ENCODE results near the gene MFAP2. TPM values are rescaled to one million over a fixed set of nuclear protein-coding genes. Genes with fewer than 3 reads are reported as not detected.

Gene MFAP2
- total RNA-seq, 2 donors from 2014 or later, result not detected

DNA sequence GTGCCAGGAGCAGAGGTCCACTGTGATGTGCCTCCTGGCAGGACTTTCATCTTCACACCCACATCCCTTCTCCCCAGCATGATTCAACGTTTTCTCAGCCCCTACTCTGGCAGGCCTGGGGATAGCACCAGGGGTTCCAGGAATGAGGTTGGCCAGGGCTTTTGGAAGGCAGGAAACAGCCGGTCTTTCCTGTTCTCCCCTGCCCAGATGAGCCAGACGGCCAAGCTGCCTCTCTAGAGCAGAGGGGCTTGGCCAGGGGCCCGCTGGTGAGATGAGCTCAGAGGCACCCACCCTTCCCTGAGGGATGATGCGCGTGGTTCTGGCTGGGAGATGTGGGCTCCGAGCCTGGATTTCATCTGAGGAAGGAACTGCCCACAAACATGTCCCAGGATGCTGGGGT, 4.3 kb upstream of the MFAP2 start:
- no peak for ATAC-seq
- Mint-ChIP-seq H3K27me3 (peaks cover 19% of the 10 kb centered on the region), H3K36me3 (ENCODE audit: low read depth) (peaks cover 5% of the 10 kb centered on the region), H3K4me1 (peaks cover 13% of the 10 kb centered on the region), H3K4me3 (no peak overlapping the region), H3K27ac (no peak overlapping the region)
- no peaks in the 10 kb centered on the region for H3K9me3 ChIP-seq (ENCODE audit: control insufficient read depth, low read length, poor library complexity, severe bottlenecking)
- DNase-seq, result no peak

DNA sequence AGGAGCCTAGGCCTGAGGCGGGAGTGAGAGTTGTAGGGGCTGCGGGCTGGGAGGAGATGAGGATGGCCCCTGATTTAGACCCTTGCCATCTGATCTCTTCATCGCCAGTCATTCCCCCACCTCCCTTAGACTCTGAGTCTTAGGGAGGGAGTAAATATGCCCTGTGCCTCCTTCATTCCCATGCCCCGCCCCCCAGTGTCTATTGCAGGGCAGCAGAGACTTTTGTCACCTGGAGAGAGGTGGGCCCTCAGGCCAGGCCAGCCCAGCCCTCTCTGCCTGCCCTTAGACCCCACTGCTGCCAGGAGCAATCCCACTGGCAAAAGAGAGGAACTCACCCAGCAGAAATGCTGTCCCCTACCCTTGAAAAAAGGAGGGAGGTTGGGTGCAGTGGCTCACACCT, 3.2 kb upstream of the MFAP2 start:
- no peak for ATAC-seq
- H3K27ac Mint-ChIP-seq, result no peak overlapping the region
- peaks cover 19% of the 10 kb centered on the region for H3K27me3 Mint-ChIP-seq
- no peak overlapping the region for H3K4me3 Mint-ChIP-seq
- DNase-seq, result no peak
- H3K9me3 ChIP-seq (ENCODE audit: control insufficient read depth, low read length, poor library complexity, severe bottlenecking), result no peaks in the 10 kb centered on the region
- H3K36me3 Mint-ChIP-seq (ENCODE audit: low read depth), result peaks cover 5% of the 10 kb centered on the region
- H3K4me1 Mint-ChIP-seq, result peaks cover 13% of the 10 kb centered on the region

DNA sequence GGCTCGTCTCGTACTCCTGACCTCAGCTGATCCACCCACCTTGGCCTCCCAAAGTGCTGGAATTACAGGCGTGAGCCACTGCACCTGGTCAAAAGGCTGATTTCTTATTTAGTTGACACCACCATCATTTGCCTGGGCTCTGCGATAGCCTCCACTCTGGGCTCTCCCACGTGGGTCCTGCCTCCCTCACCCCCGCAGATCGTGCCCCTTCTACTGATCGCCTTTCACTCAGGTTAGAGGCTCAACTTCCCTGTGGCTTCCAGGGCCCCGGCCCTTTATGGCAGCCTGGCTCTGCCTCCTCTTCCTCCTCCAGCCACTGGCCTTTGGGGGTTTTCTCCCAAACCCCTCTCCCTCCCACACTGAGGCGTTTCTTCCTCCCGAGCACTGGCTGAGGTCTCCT, 2.5 kb upstream of the MFAP2 start:
- H3K36me3 Mint-ChIP-seq (ENCODE audit: low read depth), result peaks cover 5% of the 10 kb centered on the region
- no peak overlapping the region for H3K4me3 Mint-ChIP-seq
- DNase-seq, result no peak
- no peak for ATAC-seq
- no peak overlapping the region for H3K27ac Mint-ChIP-seq
- no peaks in the 10 kb centered on the region for H3K9me3 ChIP-seq (ENCODE audit: control insufficient read depth, low read length, poor library complexity, severe bottlenecking)
- H3K4me1 Mint-ChIP-seq, result peaks cover 13% of the 10 kb centered on the region
- peaks cover 19% of the 10 kb centered on the region for H3K27me3 Mint-ChIP-seq

DNA sequence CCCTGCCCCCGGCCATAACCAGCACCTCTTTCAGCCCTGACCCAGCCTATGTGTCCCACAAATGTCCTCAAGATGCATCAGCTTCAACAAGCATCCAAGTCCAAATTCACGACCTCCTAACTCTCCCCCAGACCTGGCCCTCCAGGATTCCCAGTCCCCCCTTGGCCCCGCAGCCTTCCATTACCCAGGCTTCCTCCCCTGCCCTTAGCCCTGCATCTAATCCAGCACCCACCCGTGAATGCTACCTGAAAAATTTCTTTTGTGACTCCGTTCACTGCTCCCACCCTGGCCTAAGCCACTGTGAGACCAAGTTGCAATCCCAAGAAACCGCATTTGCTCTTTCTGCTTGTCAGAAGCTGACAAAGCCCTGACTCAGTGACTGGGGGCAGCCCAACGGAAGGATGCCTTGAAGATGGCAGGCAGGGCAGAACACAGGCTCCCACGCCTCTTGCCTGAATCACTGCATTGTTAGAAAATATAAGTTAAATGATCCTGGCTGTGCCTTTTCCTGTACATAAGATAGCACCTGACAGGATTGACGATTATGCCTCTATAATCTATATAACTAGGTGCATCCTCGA, 939 bp upstream of the MFAP2 start:
- Mint-ChIP-seq H3K4me3 (peak overlapping the region; percentile 93), H3K36me3 (ENCODE audit: low read depth) (peaks cover 5% of the 10 kb centered on the region), H3K27ac (peak overlapping the region; percentile 75), H3K4me1 (peaks cover 13% of the 10 kb centered on the region), H3K27me3 (peaks cover 19% of the 10 kb centered on the region)
- DNase-seq (no peak), ATAC-seq (no peak)
- H3K9me3 ChIP-seq (ENCODE audit: control insufficient read depth, low read length, poor library complexity, severe bottlenecking), result no peaks in the 10 kb centered on the region

DNA sequence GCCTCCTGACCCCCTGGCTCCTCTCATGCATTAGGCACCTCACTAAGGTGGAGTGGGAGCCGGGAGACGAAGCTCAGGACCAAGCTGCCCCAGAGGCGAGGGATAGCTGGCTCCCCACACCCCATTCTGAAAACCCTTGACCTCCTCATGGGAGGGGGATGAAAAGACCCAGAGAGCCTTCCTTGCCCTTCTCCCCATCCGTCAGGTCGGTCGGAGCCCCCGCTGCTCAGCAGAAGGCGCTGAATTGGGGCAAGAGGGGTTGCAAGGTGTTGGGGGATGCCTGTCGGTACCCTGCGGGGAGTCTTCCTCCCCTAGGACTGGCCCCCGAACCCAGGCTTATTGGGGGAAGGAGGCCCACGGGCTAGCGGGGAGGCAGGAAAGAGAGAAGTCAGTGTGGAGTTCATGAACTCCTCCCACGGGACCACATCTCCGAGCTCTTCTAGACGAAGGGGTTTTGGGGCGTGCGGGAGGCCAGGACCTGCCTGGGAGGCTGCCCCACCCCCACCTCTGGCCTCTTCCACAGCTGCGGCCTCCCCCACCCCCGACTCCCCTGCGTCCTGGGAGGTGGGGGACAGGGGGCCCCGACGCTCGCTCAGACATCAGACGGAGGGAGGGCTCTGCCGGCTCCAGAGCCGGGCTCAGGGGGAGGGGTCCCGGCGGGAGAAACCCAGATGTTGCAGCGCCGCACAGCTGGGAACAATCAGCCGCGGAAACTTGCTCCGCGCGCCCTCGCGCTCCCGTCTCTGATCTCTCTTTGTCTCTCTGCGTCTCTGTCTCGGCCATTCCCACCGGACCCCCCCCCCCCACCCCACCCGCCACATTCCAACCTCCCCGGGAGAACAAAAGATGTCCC, 719 bp downstream of the MFAP2 start:
- peaks cover 19% of the 10 kb centered on the region for H3K27me3 Mint-ChIP-seq
- H3K36me3 Mint-ChIP-seq (ENCODE audit: low read depth), result peaks cover 5% of the 10 kb centered on the region
- peak overlapping the region; percentile 78 for H3K4me3 Mint-ChIP-seq
- no peaks in the 10 kb centered on the region for H3K9me3 ChIP-seq (ENCODE audit: control insufficient read depth, low read length, poor library complexity, severe bottlenecking)
- DNase-seq (no peak), ATAC-seq (no peak)
- no peak overlapping the region for H3K27ac Mint-ChIP-seq
- H3K4me1 Mint-ChIP-seq, result peaks cover 14% of the 10 kb centered on the region

DNA sequence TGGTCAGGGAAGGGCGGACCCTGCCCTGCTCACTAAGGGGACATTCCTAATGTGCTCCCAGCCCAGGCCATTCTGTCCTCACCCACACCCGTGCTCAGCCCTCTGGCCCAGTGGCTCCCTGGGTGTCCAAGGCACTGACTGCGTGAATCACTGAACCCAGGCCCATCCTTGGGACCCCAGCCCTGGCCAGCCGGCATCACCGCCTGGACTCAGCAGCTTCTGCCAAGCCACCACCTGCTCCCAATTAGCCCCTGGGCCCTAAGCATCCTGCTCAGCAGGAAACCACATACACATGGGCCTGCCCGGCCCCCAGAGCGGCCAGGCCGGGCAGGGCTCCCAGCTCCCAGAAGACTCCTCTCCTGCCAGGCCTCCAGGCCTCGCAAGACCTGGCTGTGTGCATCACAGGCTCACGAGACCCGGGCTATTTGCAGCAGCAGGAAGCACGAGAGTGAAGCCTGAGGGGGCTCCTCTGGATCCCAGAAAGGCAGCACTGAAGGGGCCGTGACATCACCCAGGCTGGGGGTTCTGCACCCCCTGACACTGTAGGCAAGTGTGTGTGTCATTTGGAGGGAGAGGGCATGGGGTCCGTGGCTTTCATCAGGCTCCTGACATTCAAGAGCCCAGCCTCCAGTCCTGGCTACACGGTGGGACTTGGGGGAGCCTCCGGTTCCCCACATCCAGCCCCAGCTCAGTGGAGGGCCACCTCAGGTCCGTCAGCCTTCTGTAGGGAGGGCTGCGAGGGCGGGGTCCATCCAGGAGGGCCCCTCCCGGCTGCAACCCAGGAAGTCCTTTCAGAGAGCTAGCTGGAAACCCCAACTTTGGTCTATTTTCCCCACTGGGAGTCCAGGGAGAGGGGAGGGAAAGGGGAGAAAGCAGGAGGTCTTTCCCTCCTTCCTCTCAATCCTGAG, 1.6 kb downstream of the MFAP2 start:
- Mint-ChIP-seq H3K27me3 (peaks cover 19% of the 10 kb centered on the region), H3K27ac (no peak overlapping the region), H3K36me3 (ENCODE audit: low read depth) (peaks cover 5% of the 10 kb centered on the region), H3K4me3 (peak overlapping the region; percentile 78), H3K4me1 (peaks cover 14% of the 10 kb centered on the region)
- DNase-seq (no peak), ATAC-seq (no peak)
- no peaks in the 10 kb centered on the region for H3K9me3 ChIP-seq (ENCODE audit: control insufficient read depth, low read length, poor library complexity, severe bottlenecking)

DNA sequence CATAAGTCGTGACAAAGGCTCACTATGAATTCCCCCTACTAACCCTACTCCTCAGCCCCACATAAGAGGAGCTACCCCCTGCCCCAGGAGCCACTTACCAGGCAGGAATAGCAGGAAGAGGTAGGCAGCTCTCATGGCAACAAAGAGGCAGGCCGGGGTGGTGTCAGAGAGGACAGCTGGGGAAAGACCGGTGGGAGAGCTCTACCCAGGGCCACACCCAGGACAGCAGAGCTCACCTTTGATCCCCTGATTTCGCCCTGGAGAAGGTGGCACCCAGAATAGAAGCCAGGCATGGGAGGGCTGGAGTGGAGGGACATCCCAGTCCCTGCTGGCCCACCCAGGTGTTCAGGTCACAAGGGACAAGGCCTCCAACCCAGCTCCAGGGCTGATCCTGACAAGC, 2.3 kb downstream of the MFAP2 start:
- Mint-ChIP-seq H3K36me3 (ENCODE audit: low read depth) (peaks cover 2% of the 10 kb centered on the region), H3K4me1 (peaks cover 13% of the 10 kb centered on the region), H3K27ac (no peak overlapping the region), H3K4me3 (no peak overlapping the region), H3K27me3 (peaks cover 14% of the 10 kb centered on the region)
- ATAC-seq (no peak), DNase-seq (no peak)
- H3K9me3 ChIP-seq (ENCODE audit: control insufficient read depth, low read length, poor library complexity, severe bottlenecking), result no peaks in the 10 kb centered on the region

DNA sequence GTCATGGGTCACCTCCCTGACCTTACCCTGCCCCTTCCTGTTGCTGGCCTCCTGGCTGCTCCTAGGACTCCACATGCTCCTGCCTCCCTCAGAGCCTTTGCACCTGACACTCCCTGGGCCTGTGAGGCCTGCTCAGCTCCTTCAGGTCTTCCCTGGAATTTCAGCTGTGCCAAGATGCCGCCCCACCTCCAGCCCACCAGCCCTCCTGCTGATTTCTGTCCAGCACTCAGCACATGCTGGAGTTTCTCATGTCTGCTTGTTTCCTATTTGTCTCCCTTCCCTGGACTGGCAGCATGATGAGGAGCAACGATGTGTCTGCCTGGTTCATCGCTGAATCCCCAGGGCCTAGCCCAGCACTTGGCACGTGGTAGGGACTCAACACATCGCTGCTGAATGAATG, 3.0 kb downstream of the MFAP2 start:
- Mint-ChIP-seq H3K36me3 (ENCODE audit: low read depth) (peaks cover 2% of the 10 kb centered on the region), H3K27me3 (peaks cover 10% of the 10 kb centered on the region), H3K4me3 (no peak overlapping the region), H3K27ac (no peak overlapping the region), H3K4me1 (peaks cover 13% of the 10 kb centered on the region)
- ATAC-seq (no peak), DNase-seq (no peak)
- no peaks in the 10 kb centered on the region for H3K9me3 ChIP-seq (ENCODE audit: control insufficient read depth, low read length, poor library complexity, severe bottlenecking)

DNA sequence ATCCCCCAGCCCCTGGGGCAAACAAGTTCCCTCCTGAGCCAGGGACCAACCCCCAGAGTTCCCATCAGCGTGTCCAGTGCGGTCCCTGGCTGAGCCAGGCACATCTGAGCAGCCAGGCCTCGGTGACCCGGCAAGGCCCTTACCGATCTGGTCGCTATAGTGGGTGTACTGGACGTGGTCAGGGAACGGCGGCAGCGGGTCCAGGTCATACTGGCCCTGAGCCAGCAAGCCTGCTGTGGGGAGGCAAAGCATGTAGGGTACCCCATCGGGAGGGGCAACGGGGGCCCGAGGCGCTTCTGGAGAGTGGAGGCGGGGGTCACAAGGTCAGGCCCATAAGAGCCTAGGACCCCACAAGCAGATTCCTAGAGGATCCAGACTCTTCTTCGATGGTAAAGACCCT, 3.5 kb downstream of the MFAP2 start:
- no peak for ATAC-seq
- DNase-seq, result no peak
- no peak overlapping the region for H3K27ac Mint-ChIP-seq
- H3K9me3 ChIP-seq (ENCODE audit: control insufficient read depth, low read length, poor library complexity, severe bottlenecking), result no peaks in the 10 kb centered on the region
- H3K27me3 Mint-ChIP-seq, result peaks cover 10% of the 10 kb centered on the region
- peaks cover 2% of the 10 kb centered on the region for H3K36me3 Mint-ChIP-seq (ENCODE audit: low read depth)
- H3K4me3 Mint-ChIP-seq, result no peak overlapping the region
- H3K4me1 Mint-ChIP-seq, result peaks cover 13% of the 10 kb centered on the region

DNA sequence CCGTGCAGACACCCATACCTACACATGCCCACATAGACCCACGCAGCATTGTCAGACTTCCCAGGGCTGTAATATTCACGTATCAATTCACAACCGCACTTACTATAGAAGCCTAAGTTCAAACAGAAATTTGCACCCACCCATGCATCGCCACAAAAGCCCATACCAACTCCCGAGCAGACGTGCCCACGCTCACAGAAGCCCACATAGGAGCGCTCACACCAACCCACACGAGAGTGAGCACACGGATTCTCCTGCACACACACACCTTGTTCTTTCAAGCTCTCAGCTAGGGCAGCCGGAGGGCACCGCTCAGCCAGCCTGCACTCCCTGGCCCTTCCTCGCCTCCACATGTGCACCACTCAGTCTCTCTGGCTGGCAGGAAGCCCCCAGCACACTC, 4.6 kb downstream of the MFAP2 start:
- no peak overlapping the region for H3K27ac Mint-ChIP-seq
- DNase-seq, result no peak
- ATAC-seq, result no peak
- H3K9me3 ChIP-seq (ENCODE audit: control insufficient read depth, low read length, poor library complexity, severe bottlenecking), result no peaks in the 10 kb centered on the region
- H3K27me3 Mint-ChIP-seq, result peaks cover 2% of the 10 kb centered on the region
- peaks cover under 1% of the 10 kb centered on the region for H3K36me3 Mint-ChIP-seq (ENCODE audit: low read depth)
- H3K4me3 Mint-ChIP-seq, result no peak overlapping the region
- H3K4me1 Mint-ChIP-seq, result peaks cover 6% of the 10 kb centered on the region

DNA sequence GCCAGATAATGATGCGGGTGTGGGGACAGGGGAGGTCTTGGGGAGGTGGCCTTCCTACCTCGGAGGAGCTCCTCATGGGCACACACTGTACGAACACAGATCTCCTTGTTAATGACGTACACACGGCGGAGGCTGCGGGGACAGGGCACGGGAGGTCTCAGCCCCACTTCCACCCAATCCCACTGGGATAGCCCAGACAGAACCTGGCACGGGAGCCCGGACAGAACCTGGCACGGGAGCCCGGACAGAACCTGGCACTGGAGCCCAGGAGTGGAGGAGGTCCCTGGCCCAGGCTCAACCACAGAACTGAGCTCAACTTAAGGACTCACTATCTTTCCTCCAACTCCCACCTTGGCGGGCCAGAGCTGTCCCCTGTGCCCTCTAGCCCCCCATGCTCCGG, 5.2 kb downstream of the MFAP2 start:
- H3K27ac Mint-ChIP-seq, result no peak overlapping the region
- H3K27me3 Mint-ChIP-seq, result no peaks in the 10 kb centered on the region
- H3K9me3 ChIP-seq (ENCODE audit: control insufficient read depth, low read length, poor library complexity, severe bottlenecking), result no peaks in the 10 kb centered on the region
- peaks cover 3% of the 10 kb centered on the region for H3K4me1 Mint-ChIP-seq
- H3K4me3 Mint-ChIP-seq, result no peak overlapping the region
- DNase-seq (no peak), ATAC-seq (no peak)
- H3K36me3 Mint-ChIP-seq (ENCODE audit: low read depth), result no peaks in the 10 kb centered on the region

DNA sequence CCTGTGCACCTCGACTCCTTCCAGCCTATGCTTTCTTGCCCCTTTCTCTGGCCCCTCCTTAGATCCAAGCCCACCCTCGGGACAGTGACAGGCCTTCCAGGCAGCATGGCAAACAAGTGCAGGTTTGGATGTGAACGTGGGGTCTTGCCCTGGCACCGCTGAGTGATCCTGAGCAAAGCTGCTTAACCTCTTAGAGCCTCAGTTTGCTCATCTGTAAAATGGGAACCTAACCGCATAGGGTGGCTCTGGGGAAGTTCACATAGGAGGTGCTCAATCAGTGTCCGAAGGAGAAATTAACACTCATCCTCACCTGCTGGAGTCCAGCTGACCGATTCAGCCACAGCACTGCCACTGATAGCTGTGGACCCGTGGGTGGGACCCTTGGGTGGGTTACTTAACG, 7.2 kb downstream of the MFAP2 start:
- H3K36me3 Mint-ChIP-seq (ENCODE audit: low read depth), result no peaks in the 10 kb centered on the region
- H3K9me3 ChIP-seq (ENCODE audit: control insufficient read depth, low read length, poor library complexity, severe bottlenecking), result no peaks in the 10 kb centered on the region
- DNase-seq, result no peak
- H3K4me1 Mint-ChIP-seq, result peaks cover 3% of the 10 kb centered on the region
- no peak overlapping the region for H3K4me3 Mint-ChIP-seq
- no peaks in the 10 kb centered on the region for H3K27me3 Mint-ChIP-seq
- no peak overlapping the region for H3K27ac Mint-ChIP-seq
- no peak for ATAC-seq

DNA sequence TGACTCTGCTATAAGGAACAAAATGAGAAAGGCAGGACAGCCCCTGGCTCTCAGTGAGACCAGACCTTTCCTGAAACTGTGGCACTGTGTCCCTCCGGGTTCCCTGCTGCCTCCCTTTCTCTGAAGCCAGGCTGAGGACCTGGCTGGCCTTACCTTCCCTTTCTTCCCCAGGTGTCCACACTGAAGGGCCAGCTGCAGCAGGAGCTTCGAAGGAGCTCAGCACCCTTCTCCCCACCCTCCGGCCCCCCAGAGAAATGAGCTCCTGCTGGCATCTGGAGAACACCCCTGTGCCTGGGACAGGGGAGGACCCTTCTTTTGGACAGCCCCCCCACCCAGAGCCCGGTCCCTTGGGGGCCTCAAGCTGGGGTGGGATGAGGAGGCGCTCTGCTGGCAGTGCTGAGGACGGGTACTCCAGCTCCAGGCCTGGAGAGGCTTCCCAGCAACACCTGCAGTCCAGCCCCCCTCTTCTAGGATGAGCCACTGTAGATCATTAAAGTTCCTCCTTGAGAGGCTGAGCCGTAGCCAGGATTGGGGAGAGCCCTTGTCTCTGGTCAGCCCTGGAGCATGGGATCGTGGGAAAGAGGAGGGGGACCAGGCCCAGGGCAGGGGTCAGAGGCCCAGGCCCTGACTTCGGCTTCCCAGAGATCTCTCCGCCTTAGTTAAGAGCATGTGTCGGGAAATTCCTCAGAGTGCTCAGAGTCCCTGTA, 8.1 kb downstream of the MFAP2 start:
- DNase-seq (no peak), ATAC-seq (no peak)
- H3K27ac Mint-ChIP-seq, result no peak overlapping the region
- no peaks in the 10 kb centered on the region for H3K27me3 Mint-ChIP-seq
- peaks cover 3% of the 10 kb centered on the region for H3K4me1 Mint-ChIP-seq
- no peaks in the 10 kb centered on the region for H3K9me3 ChIP-seq (ENCODE audit: control insufficient read depth, low read length, poor library complexity, severe bottlenecking)
- H3K4me3 Mint-ChIP-seq, result no peak overlapping the region
- H3K36me3 Mint-ChIP-seq (ENCODE audit: low read depth), result no peaks in the 10 kb centered on the region
